Nephron (organoid): ENCODE results near the gene BMI1.
A peak's percentile ranks its signal among the peaks of the same experiment; 100 is the strongest.

Experiments
- H3K27ac Mint-ChIP-seq, 3 experiments: 2 replicates each; pipeline ENCODE4 v1.8.0; 2020; ENCODE audit warnings: mixed read lengths in 3 of 3, mild to moderate bottlenecking in 2 of 3, moderate library complexity in 1 of 3
- H3K27me3 Mint-ChIP-seq: 2 replicates; pipeline ENCODE4 v1.8.0; 2021; ENCODE audit warnings: low read depth, mild to moderate bottlenecking, moderate library complexity, mixed read lengths
- H3K36me3 Mint-ChIP-seq: 2 replicates; pipeline ENCODE4 v1.8.0; 2020; ENCODE audit warnings: low read depth, mixed read lengths
- H3K4me1 Mint-ChIP-seq: 2 replicates; pipeline ENCODE4 v1.8.0; 2020; ENCODE audit warnings: mixed read lengths
- H3K4me3 Mint-ChIP-seq, 3 experiments: 2 replicates each; pipeline ENCODE4 v1.8.0; 2020; ENCODE audit warnings: mild to moderate bottlenecking in 3 of 3, mixed read lengths in 3 of 3, moderate library complexity in 2 of 3
- H3K9me3 Mint-ChIP-seq: 2 replicates; pipeline ENCODE4 v1.8.0; 2020; ENCODE audit warnings: mixed read lengths
- CTCF ChIP-seq, 3 experiments: fragments of 200-600 bp; sonication (generic); IDR thresholded peaks; one replicate each; pipeline ENCODE4 v1.5.0; 2021; ENCODE audit warnings: antibody characterized with exemption in 3 of 3; ENCODE audit not compliant: unreplicated experiment in 3 of 3

BMI1 gene

GRCh38 chr10:22320591-22321155 lies at the start of gene BMI1:
TSS of gene BMI1 (plus strand) at chr10:22321099. CDS start at chr10:22326450, 5,351 bp downstream.
- no peak for TF ChIP-seq CTCF (IDR thresholded peaks at IDR 0.05; ENCODE audit: unreplicated experiment in 3 of 3)
- peak within 1 kb of the TSS; percentile 93 to 98 (median 96) for H3K4me3 Mint-ChIP-seq
- H3K36me3 Mint-ChIP-seq, result no peaks in the 10 kb centered on the region
- peaks cover 63% of the 10 kb centered on the region for H3K27me3 Mint-ChIP-seq
- peak within 1 kb of the TSS; percentile 78 to 98 (median 95) for H3K27ac Mint-ChIP-seq
- peaks cover 63% of the 10 kb centered on the region for H3K4me1 Mint-ChIP-seq
- H3K9me3 Mint-ChIP-seq, result no peaks in the 10 kb centered on the region

GRCh38 chr10:22271786-22272185 lies 49.1 kb upstream of the BMI1 start:
- TF ChIP-seq CTCF (IDR thresholded peaks at IDR 0.05; ENCODE audit: unreplicated experiment in 3 of 3), result no peak
- no peak overlapping the region for H3K27ac Mint-ChIP-seq
- no peaks in the 10 kb centered on the region for H3K36me3 Mint-ChIP-seq
- no peak overlapping the region for H3K4me3 Mint-ChIP-seq
- H3K9me3 Mint-ChIP-seq, result no peaks in the 10 kb centered on the region
- H3K27me3 Mint-ChIP-seq, result peaks cover 3% of the 10 kb centered on the region
- no peaks in the 10 kb centered on the region for H3K4me1 Mint-ChIP-seq

- Mint-ChIP-seq H3K27ac (no peak overlapping the region), H3K36me3 (no peaks in the 10 kb centered on the region), H3K9me3 (no peaks in the 10 kb centered on the region), H3K27me3 (peaks cover 26% of the 10 kb centered on the region), H3K4me3 (no peak overlapping the region), H3K4me1 (no peaks in the 10 kb centered on the region)
- TF ChIP-seq CTCF (IDR thresholded peaks at IDR 0.05; ENCODE audit: unreplicated experiment in 3 of 3), result no peak
Observed at GRCh38 chr10:22278441-22278782, 42.5 kb upstream of the BMI1 start.

GRCh38 chr10:22280078-22280477 lies 40.8 kb upstream of the BMI1 start:
- no peak overlapping the region for H3K4me3 Mint-ChIP-seq
- H3K4me1 Mint-ChIP-seq, result no peaks in the 10 kb centered on the region
- no peaks in the 10 kb centered on the region for H3K9me3 Mint-ChIP-seq
- no peak overlapping the region for H3K27ac Mint-ChIP-seq
- H3K36me3 Mint-ChIP-seq, result no peaks in the 10 kb centered on the region
- TF ChIP-seq CTCF (IDR thresholded peaks at IDR 0.05; ENCODE audit: unreplicated experiment in 3 of 3), result no peak
- peaks cover 26% of the 10 kb centered on the region for H3K27me3 Mint-ChIP-seq

GRCh38 chr10:22285130-22285529 lies 35.8 kb upstream of the BMI1 start:
- no peaks in the 10 kb centered on the region for H3K9me3 Mint-ChIP-seq
- no peak for TF ChIP-seq CTCF (IDR thresholded peaks at IDR 0.05; ENCODE audit: unreplicated experiment in 3 of 3)
- no peak overlapping the region for H3K27ac Mint-ChIP-seq
- H3K4me1 Mint-ChIP-seq, result no peaks in the 10 kb centered on the region
- no peak overlapping the region for H3K4me3 Mint-ChIP-seq
- H3K27me3 Mint-ChIP-seq, result peaks cover 9% of the 10 kb centered on the region
- no peaks in the 10 kb centered on the region for H3K36me3 Mint-ChIP-seq

- TF ChIP-seq CTCF (IDR thresholded peaks at IDR 0.05; ENCODE audit: unreplicated experiment in 3 of 3), result no peak
- H3K36me3 Mint-ChIP-seq, result no peaks in the 10 kb centered on the region
- H3K27ac Mint-ChIP-seq, result no peak overlapping the region
- H3K4me3 Mint-ChIP-seq, result no peak overlapping the region
- no peaks in the 10 kb centered on the region for H3K9me3 Mint-ChIP-seq
- H3K27me3 Mint-ChIP-seq, result peaks cover 5% of the 10 kb centered on the region
- H3K4me1 Mint-ChIP-seq, result no peaks in the 10 kb centered on the region
Observed at GRCh38 chr10:22293747-22294404, 27.0 kb upstream of the BMI1 start.
